Activated CD4-positive, alpha-beta T cell treated with anti-CD3 and anti-CD28 coated beads, Interleukin-2, amount 10 ng/mL, durations not matched to agents 24 days and 14 days (primary cell): ENCODE results near the gene PPP2R3B. TPM values are rescaled to one million over a fixed set of nuclear protein-coding genes. Genes with fewer than 3 reads are reported as not detected.
"Not testable (repeated sequence)": the region's sequence is repeated elsewhere in the genome, so short reads cannot be mapped to it uniquely, and the experiment has no call there.

Experiments used
- DNase-seq: peaks from one replicate; pipeline ENCODE4 v3.0.0; 2022
- H3K27ac Mint-ChIP-seq: one replicate; pipeline ENCODE4 v1.8.0; 2022; ENCODE audit warnings: mild to moderate bottlenecking, mixed read lengths
- H3K27me3 Mint-ChIP-seq: one replicate; pipeline ENCODE4 v1.8.0; 2022; ENCODE audit warnings: mixed read lengths
- H3K36me3 Mint-ChIP-seq: one replicate; pipeline ENCODE4 v1.8.0; 2022; ENCODE audit warnings: low read depth, mild to moderate bottlenecking, mixed read lengths
- H3K4me1 Mint-ChIP-seq: one replicate; pipeline ENCODE4 v1.8.0; 2021; ENCODE audit warnings: mixed read lengths
- H3K4me3 Mint-ChIP-seq: one replicate; pipeline ENCODE4 v1.8.0; 2022; ENCODE audit warnings: mild to moderate bottlenecking, moderate library complexity, mixed read lengths
- H3K9me3 Mint-ChIP-seq: one replicate; pipeline ENCODE4 v1.8.0; 2021; ENCODE audit warnings: mixed read lengths
- intact Hi-C: fragments of 100-400 bp; cut with micrococcal nuclease; formaldehyde crosslinking; loops from one replicate; pipeline ENCODE4 v1.15.1; 2023
- total RNA-seq: library from RNA; stranded (reverse); gene quantifications from 2 replicates; pipeline ENCODE4 v1.2.3, GENCODE V29; 2022

The PPP2R3B gene
- total RNA-seq, 1 donor from 2014 or later: 47.8 TPM

GRCh38 chrX:314049-314448 lies 72.7 kb downstream of the PPP2R3B start:
- Mint-ChIP-seq H3K27ac (no peak overlapping the region), H3K36me3 (peaks cover 38% of the 10 kb centered on the region), H3K27me3 (peaks cover 2% of the 10 kb centered on the region), H3K4me1 (peaks cover 7% of the 10 kb centered on the region), H3K9me3 (peaks cover 4% of the 10 kb centered on the region), H3K4me3 (no peak overlapping the region)
- DNase-seq: no peak
- intact Hi-C loops: no loop called here

- intact Hi-C loops: no loop called here
- Mint-ChIP-seq H3K27ac (no peak overlapping the region), H3K27me3 (peaks cover 2% of the 10 kb centered on the region), H3K36me3 (peaks cover 38% of the 10 kb centered on the region), H3K9me3 (peaks cover 4% of the 10 kb centered on the region), H3K4me3 (no peak overlapping the region), H3K4me1 (peaks cover 7% of the 10 kb centered on the region)
- DNase-seq: no peak
These were observed 73.2 kb downstream of the PPP2R3B start for GRCh38 chrX:313546-313945.

- Mint-ChIP-seq H3K4me1 (peaks cover 3% of the 10 kb centered on the region), H3K4me3 (no peak overlapping the region), H3K36me3 (peaks cover 38% of the 10 kb centered on the region), H3K27ac (no peak overlapping the region), H3K9me3 (peaks cover under 1% of the 10 kb centered on the region), H3K27me3 (no peaks in the 10 kb centered on the region)
- DNase-seq: no peak
- intact Hi-C loops: no loop called here
These were observed 73.9 kb downstream of the PPP2R3B start for GRCh38 chrX:312621-313331.

GRCh38 chrX:311156-312129 lies 75.3 kb downstream of the PPP2R3B start:
- intact Hi-C loops: no loop called here
- Mint-ChIP-seq H3K4me1 (no peaks in the 10 kb centered on the region), H3K36me3 (peaks cover 36% of the 10 kb centered on the region), H3K4me3 (no peak overlapping the region), H3K27me3 (no peaks in the 10 kb centered on the region), H3K27ac (no peak overlapping the region), H3K9me3 (no peaks in the 10 kb centered on the region)
- no peak for DNase-seq

- Mint-ChIP-seq H3K4me3 (no peak overlapping the region), H3K27ac (no peak overlapping the region), H3K9me3 (no peaks in the 10 kb centered on the region), H3K27me3 (no peaks in the 10 kb centered on the region), H3K36me3 (peaks cover 38% of the 10 kb centered on the region), H3K4me1 (no peaks in the 10 kb centered on the region)
- intact Hi-C loops: no loop called here
- DNase-seq: no peak
These were observed 76.0 kb downstream of the PPP2R3B start for GRCh38 chrX:310621-311155.

GRCh38 chrX:308821-309520 lies 77.7 kb downstream of the PPP2R3B start:
- no peak overlapping the region for H3K4me3 Mint-ChIP-seq
- H3K9me3 Mint-ChIP-seq: no peaks in the 10 kb centered on the region
- H3K4me1 Mint-ChIP-seq: no peaks in the 10 kb centered on the region
- no peak for DNase-seq
- intact Hi-C loops: no loop called here
- no peaks in the 10 kb centered on the region for H3K27me3 Mint-ChIP-seq
- H3K27ac Mint-ChIP-seq: no peak overlapping the region
- H3K36me3 Mint-ChIP-seq: peaks cover 45% of the 10 kb centered on the region

GRCh38 chrX:307261-308111 lies 79.2 kb downstream of the PPP2R3B start:
- Mint-ChIP-seq H3K4me1 (no peaks in the 10 kb centered on the region), H3K9me3 (no peaks in the 10 kb centered on the region), H3K36me3 (peaks cover 47% of the 10 kb centered on the region), H3K27me3 (no peaks in the 10 kb centered on the region), H3K27ac (no peak overlapping the region), H3K4me3 (no peak overlapping the region)
- intact Hi-C loops: no loop called here
- DNase-seq: no peak

- H3K27me3 Mint-ChIP-seq, H3K4me1 Mint-ChIP-seq, H3K9me3 Mint-ChIP-seq, H3K27ac Mint-ChIP-seq, H3K4me3 Mint-ChIP-seq, DNase-seq, intact Hi-C loops: not testable (repeated sequence)
- H3K36me3 Mint-ChIP-seq: peaks cover 44% of the 10 kb centered on the region
These were observed 80.0 kb downstream of the PPP2R3B start for GRCh38 chrX:306614-307251.

GRCh38 chrX:305781-306613 lies 80.7 kb downstream of the PPP2R3B start:
- H3K4me3 Mint-ChIP-seq, H3K27ac Mint-ChIP-seq, H3K27me3 Mint-ChIP-seq, DNase-seq, H3K4me1 Mint-ChIP-seq, intact Hi-C loops, H3K9me3 Mint-ChIP-seq: not testable (repeated sequence)
- peaks cover 48% of the 10 kb centered on the region for H3K36me3 Mint-ChIP-seq

GRCh38 chrX:302975-303374 lies 83.7 kb downstream of the PPP2R3B start:
- no peak for DNase-seq
- intact Hi-C loops: no loop called here
- no peak overlapping the region for H3K27ac Mint-ChIP-seq
- H3K36me3 Mint-ChIP-seq: peaks cover 40% of the 10 kb centered on the region
- H3K4me1 Mint-ChIP-seq: no peaks in the 10 kb centered on the region
- no peaks in the 10 kb centered on the region for H3K9me3 Mint-ChIP-seq
- no peak overlapping the region for H3K4me3 Mint-ChIP-seq
- no peaks in the 10 kb centered on the region for H3K27me3 Mint-ChIP-seq

- H3K27ac Mint-ChIP-seq: no peak overlapping the region
- peaks cover 38% of the 10 kb centered on the region for H3K36me3 Mint-ChIP-seq
- no peaks in the 10 kb centered on the region for H3K4me1 Mint-ChIP-seq
- no peaks in the 10 kb centered on the region for H3K9me3 Mint-ChIP-seq
- no peak overlapping the region for H3K4me3 Mint-ChIP-seq
- DNase-seq: no peak
- no peaks in the 10 kb centered on the region for H3K27me3 Mint-ChIP-seq
- intact Hi-C loops: no loop called here
These were observed 86.4 kb downstream of the PPP2R3B start for GRCh38 chrX:300334-300733.

GRCh38 chrX:298993-299392 lies 87.7 kb downstream of the PPP2R3B start:
- Mint-ChIP-seq H3K36me3 (peaks cover 36% of the 10 kb centered on the region), H3K27me3 (no peaks in the 10 kb centered on the region), H3K27ac (no peak overlapping the region), H3K9me3 (no peaks in the 10 kb centered on the region), H3K4me3 (no peak overlapping the region), H3K4me1 (no peaks in the 10 kb centered on the region)
- DNase-seq: no peak
- intact Hi-C loops: no loop called here
